NCI-H2107 (cell line): ENCODE measurements around the gene BCL2L1.

Experiments
- DNase-seq: peaks from one replicate; lab custom pipeline; 2025; lab: John Stamatoyannopoulos, UW

BCL2L1 gene

GRCh38 chr20:31708736-31709534 lies 13.7 kb downstream of the BCL2L1 start:
- DNase-seq = peak; percentile 57

DNA sequence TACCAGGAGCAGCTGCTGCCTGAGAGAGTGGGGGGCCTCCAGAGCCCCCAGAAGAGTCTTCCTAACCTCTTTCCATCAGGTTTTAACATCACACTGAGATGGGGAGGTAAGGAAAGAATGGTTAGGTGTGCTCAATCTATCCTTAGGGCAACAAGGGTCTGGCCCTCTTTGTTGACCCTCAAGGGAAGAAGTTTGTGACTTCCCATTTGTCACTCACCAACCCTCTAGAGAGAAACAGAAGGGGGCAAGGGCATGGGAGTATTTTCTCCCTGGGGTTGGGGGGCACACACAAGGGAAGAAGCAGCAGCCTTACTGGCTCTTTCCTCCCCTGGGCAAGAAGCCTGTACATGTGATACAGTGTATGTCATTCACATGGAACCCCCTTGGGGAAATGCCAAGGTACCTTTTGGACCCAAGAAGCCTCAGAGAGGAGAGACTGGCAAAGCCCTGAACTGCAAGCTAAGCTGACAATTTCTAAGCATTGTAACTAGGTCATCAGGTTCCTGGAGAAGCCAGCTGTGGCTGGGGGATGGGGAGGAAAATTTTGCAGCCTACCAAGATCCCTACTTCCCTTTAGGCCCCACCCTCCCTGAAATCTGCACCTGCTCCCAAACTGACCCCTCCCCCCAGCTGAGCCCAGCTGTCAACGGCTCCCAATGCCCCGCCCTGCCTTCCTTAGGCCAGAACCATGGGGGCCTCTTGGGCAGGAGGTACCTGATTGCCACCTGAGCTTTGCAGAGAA lies 14.5 kb downstream of the BCL2L1 start:
- peak; percentile 78 for DNase-seq

DNA sequence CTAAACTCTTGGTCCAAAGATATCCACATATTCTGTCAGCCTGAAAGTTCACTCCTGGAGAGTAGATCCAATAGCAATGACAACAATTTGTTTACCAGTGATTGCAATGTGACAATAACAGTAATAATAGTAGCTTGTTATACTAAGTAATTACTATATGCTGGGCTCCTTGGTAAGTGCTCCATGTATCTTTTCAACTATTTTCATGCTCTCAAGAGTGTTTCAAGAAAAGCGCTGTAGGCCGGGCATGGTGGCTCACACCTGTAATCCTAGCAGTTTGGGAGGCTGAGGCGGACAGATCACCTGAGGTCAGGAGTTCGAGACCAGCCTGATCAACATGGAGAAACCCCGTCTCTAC lies 15.4 kb downstream of the BCL2L1 start:
- DNase-seq = no peak

GRCh38 chr20:31706607-31707257 lies 15.9 kb downstream of the BCL2L1 start:
- DNase-seq = no peak

DNA sequence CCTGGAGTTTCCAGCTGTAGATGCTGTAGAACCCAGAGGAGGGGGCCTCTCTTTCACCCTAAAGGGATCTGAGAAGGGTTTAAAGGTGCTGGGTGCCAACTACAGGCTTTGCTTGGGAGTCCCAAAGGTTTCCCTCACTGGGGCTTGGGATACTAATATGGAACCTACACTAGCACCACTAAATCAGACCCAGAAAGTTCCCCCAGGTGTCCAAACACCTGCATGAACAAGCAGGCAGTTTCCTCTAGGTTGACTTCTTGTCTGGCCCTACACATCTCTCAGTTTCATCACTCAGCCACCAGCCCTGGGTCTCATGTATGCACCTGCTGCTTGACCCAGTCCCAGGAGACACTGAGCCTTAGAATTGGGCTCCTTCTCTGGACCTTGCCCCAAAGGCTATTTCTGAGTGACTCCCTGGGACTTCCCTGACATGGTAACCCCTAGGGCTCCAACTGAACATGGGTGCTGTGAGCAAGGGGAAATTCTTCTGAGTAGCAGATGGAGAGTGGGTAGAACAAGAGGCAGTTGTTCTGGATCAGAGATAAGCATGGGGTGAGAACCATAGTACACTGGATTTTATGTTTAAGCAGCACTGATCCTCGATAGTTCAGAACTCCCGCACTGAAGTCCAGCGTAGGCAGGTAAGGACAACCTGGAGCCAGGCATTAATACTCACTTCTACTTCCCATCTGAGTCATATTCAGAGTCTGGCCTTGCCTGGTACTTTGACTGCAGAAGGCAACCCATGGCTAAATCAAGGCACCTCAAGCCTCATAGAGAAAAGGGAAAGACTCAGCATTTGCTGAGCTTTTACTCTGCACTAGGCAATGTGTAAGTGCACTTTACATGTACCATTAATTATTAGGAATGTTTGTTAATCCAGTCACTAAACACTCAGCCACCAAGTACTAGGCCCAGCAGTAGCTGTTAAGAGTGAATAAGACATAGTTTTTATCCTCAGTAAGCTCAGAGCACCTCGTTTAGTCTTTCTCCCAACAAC lies 16.8 kb downstream of the BCL2L1 start:
- no peak for DNase-seq

DNA sequence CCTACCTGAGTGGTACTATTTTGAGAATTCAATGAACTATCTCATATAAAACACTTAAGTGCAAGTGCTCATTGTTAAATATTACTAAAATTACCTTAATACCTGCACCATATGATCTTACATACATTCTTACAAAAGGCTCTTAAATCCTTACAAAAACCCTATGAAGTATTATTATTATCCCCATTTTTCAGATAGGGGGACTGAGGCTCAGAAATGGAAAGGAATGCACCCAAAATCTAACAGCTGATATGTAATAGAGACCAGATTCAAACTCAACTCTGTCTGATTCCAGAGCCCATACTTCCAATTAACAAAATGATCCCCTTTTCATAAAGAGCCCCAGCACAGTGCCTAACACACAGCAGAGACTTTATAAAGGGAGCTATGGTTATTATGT lies 17.5 kb downstream of the BCL2L1 start:
- no peak for DNase-seq

- no peak for DNase-seq
These were observed 18.2 kb downstream of the BCL2L1 start for GRCh38 chr20:31704225-31705119.

GRCh38 chr20:31701591-31701990 lies 21.1 kb downstream of the BCL2L1 start:
- DNase-seq = no peak

DNA sequence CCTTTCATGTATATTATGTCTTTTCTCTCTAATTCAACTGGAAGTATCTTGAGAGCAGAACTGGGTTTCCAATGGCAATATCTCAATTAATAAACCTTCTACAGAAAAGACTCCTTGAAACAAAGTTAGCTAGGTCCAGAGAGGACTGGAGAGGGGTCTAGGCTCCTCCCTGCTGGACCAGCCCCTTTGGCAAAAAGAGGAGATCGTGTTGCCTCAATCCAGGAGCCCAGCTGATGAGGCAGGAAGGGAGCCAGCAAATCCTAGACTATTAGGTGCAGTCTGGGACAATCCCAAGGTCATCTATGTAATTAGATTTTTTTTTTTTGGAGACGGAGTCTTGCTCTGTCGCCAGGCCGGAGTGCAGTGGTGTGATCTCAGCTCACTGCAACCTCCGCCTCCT lies 21.9 kb downstream of the BCL2L1 start:
- no peak for DNase-seq

DNA sequence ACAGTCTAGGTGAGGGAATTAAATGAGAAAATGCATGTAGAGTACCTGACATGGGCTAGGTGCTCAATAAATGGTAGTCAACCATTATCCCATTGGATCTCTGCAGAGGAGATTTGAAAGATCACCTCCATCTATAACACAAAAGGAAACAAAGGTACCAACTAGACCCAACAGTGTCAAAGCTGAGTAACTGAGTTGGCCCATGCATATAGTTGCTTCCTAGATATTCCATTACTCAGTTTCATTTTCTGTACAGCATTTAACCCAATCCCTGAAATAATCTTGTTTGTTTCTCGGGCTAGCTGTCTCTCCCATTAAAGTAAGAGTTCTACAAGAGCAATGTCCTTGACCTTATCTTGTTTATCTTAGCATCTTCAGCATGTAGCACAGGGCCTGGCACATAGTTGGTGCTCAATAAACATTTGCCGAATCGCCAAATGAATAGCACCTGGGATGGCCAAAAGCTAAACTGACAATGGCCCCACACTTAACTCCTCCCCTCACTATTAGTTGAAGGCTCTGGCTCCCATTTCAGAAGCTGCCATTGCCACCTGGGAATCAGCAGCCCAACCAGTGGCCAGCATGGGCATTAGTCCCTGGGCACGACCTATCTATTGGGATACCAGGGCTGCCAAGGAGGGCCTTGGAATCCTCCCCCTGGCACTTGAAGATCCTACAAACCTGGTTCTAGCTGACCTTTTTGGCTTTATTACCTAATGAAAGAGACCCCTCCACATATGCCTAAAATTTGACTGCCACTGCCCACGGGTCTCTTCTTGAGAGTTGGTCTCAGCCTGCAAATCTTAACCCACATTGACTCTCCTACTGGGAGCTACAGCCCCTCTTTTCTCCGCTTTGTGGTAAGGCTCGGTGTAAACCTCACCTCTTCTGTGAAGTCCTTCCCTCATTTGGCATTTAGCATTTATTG lies 22.6 kb downstream of the BCL2L1 start:
- no peak for DNase-seq

DNA sequence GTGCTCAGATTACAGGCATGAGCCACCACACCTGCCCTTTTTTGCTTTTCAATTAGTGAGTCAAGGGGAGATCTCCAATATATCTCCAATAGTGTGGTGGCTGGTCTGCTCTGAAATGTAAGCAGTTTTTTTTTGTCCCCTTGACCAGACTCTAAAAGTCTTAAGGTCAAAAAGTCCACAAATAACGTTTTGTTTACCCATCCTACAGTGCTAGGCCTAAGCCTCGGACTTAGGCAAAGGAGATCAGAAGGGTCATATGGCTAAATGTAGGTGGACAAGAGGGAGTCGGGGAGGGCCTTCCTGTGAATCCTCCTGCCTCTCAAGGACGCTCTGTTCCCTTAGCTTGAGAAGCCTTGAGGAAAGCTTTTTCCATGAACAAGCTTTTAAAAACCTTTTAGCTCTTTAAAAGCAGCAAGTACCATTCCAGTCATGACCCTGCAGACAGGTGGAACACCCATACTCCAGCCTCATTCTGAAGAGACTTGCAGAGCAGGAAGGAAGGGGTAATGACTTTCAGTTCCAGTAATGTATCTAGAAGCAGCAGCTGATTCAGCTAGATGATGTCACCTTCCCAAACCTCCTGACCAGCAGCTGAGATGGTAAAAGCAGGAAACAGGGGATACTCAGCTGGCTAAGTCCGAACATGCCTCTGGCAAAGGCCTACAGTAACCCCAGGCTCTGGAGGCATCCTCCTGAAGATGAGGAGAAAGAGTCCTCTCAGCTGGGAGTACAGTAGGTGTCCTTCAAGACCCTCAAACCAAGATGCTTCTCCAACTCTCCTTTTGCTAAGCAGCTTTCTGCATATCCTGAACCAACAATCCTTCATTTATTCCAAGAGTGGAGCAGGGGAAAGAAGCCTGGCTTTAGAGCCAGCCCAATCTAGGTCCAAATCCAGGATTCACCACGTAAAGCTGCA lies 23.6 kb downstream of the BCL2L1 start:
- DNase-seq = no peak

DNA sequence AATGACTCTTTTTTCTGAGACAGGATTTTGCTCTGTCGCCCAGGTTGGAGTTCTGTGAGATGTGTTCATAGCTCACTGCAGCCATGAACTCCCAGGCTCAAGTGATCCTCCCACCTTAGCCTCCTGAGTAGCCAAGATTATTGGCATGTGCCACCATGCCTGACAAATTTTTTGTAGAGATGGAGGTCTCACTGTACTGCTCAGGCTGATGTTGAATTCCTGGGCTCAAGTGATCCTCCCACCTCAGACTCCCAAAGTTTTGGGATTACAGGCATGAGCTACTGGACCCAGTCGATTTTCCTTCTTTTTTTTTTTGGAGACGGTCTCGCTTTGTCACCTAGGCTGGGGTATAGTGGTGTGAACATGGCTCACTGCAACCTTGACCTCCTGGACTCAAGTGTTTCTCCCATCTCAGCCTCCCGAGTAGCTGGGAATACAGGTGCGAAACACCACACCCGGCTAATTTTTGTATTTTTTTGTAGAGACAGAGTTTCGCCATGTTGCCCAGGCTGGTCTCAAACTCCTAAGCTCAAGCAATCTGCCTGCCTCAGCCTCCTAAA lies 24.3 kb downstream of the BCL2L1 start:
- DNase-seq = no peak

- DNase-seq = no peak
These were observed 26.5 kb downstream of the BCL2L1 start for GRCh38 chr20:31695849-31696804.

DNA sequence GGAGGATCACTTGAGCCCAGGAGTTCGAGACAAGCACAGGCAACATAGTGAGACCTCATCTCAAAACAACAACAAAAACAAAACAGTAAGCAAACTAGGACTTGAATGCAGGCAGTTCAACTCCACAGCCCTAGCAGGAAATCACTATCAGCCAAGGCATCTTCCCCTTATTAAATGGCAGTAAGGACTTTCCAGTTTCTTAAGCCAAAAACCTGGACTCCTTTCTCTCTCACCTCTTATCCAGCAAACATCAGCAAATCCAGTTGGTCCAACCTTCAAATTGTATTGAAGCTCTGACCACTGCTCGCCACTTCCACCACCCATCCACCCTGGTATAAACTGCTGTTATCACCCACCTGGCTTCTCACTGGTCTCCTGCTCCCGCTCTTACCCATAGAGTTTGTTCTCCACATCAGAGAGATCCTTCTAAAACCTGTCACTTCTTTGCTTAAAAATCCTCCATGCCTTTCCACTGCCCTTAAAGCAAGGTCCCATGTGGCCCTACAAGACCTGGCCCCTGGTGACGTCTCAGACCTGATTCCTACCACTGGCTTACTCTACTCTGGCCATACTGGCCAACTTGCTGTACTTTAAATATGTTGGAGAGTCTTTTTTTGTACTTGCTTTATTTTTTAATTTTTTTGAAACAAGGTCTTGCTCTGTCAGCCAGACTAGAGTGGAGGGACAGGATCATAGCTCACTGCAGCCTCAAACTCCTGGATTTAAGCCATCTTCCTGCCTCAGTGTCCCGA lies 27.6 kb downstream of the BCL2L1 start:
- no peak for DNase-seq

DNA sequence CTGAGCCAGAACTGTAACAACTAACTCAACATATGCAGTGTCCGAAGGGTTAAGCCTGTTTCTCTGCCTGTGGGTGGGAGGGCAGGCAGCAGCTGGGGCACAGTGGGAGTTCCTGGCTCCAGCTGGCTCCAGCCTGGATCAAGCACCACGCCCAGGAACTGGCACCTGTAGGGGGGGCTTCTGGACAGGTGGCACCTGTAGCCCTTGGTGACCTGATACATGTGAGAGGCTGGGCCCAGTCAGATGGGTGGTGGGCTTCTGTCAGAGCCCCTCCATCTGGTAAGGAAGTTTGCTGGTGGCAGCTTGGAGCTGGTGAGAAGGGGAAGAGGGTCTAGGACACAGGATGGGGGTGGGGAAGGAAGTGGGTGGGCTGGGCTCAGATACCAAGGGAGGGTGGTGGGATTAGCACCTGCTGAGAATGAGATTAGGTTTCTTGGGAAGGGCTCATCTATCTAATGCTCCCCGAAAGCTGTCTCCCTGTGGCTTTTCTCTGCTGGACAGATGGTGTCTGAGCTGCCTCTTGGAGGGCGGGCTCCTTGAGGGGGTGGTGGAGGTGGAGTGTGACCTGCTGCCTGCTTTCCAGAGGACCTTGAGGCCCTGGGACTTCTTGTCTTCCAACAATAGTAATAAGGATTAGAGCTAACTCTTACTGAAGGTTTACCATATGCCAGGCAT lies 28.5 kb downstream of the BCL2L1 start:
- DNase-seq = no peak

DNA sequence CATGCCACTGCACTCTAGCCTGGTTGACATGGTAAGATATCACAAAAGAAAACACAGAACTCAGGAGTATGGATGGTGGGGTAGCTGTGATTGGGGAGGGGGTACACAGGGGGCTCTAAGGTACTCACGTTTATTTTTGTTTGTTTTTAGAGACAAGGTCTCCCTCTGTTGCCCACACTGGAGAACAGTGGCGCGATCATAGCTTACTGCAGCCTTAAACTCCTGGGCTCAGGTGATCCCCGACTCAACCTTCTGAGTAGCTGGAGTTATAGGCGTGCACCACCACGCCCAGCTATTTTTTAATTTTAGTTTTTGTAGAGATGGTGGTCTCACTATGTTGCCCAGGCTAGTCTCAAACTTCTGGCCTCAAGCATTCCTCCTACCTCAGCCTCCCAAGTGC lies 29.3 kb downstream of the BCL2L1 start:
- no peak for DNase-seq
